K562 (cell line): ENCODE measurements around the gene PHF12. TPM values are rescaled to one million over a fixed set of nuclear protein-coding genes. Genes with fewer than 3 reads are reported as not detected.

ENCODE experiments used
- ATAC-seq: fragments of 200-7000 bp; cut with Tn5 transposase; 3 replicates; pipeline ENCODE4 v1.9.1; 2020; ENCODE audit warnings: moderate library complexity
- BruUV-seq: library from RNA; stranded (reverse); fragments of 400-500 nt; replicated peaks from 2 replicates; lab custom pipeline; 2021; lab: Mats Ljungman, UMichigan
- CTCF ChIA-PET: fragments of 300-600 bp; formaldehyde crosslinking; extraction: SDS; loops from one replicate; lab custom pipeline; 2021; ENCODE audit warnings: low intra/inter-chr PET ratio; lab: Yijun Ruan, JAX
- POLR2A ChIA-PET: fragments of 300-600, 350-650 bp; sonication (Branson Sonifier 250); formaldehyde crosslinking; extraction: SDS; loops from one replicate; lab custom pipeline; 2021; ENCODE audit warnings: antibody characterized with exemption, inconsistent platforms; lab: Yijun Ruan, JAX
- DNase-seq, 4 experiments: peaks; one replicate each; pipeline versions ENCODE4 v3.0.0 to v3.0.0-alpha.2; 2011 to 2018; ENCODE audit warnings: low spot score in 3 of 4, mixed read lengths in 3 of 4; ENCODE audit errors: extremely low read depth in 1 of 4
- FAIRE-seq: peaks from 2 replicates; lab custom pipeline; 2011; peaks lifted over from hg19 to GRCh38; lab: Jason Lieb, UNC
- H2AFZ ChIP-seq: 2 replicates; pipeline ENCODE4 v1.6.0; 2011; ENCODE audit warnings: low read depth, low read length, control low read depth, inconsistent platforms
- H3K27ac ChIP-seq: fragments of 200-600 bp; 3 replicates; pipeline ENCODE4 v1.8.0; 2011; ENCODE audit warnings: low read depth, mild to moderate bottlenecking, control low read depth, inconsistent platforms, low read length, moderate library complexity, mixed read lengths; ENCODE audit errors: extremely low read depth
- H3K27me3 ChIP-seq, 2 experiments: fragments of 300-600 bp in 1 of 2; 2 replicates in 1 of 2; 3 replicates in 1 of 2; pipeline versions ENCODE4 v1.6.0 to v1.8.0; 2011; ENCODE audit warnings: inconsistent platforms in 2 of 2, low read length in 2 of 2, mild to moderate bottlenecking in 1 of 2, mixed read lengths in 1 of 2, moderate library complexity in 1 of 2; ENCODE audit not compliant: control insufficient read depth in 2 of 2, insufficient read depth in 2 of 2
- H3K36me3 ChIP-seq: fragments of 300-600 bp; 3 replicates; pipeline ENCODE4 v1.8.0; 2011; ENCODE audit warnings: mild to moderate bottlenecking, low read length, inconsistent platforms; ENCODE audit not compliant: control insufficient read depth, insufficient read depth
- H3K4me1 ChIP-seq, 2 experiments: fragments of 200-600 bp in 1 of 2; replicated peaks in 1 of 2; 2 replicates in 1 of 2; 3 replicates in 1 of 2; pipeline versions ENCODE4 v1.5.1 to v1.8.0; 2011; ENCODE audit warnings: inconsistent platforms in 2 of 2, low read length in 2 of 2, mild to moderate bottlenecking in 1 of 2, mixed read lengths in 1 of 2, moderate library complexity in 1 of 2; ENCODE audit not compliant: control insufficient read depth in 2 of 2, insufficient read depth in 2 of 2
- H3K4me2 ChIP-seq: 2 replicates; pipeline ENCODE4 v1.6.1; 2011; ENCODE audit warnings: low read length, control low read depth, inconsistent platforms, mixed read lengths; ENCODE audit not compliant: insufficient read depth
- H3K4me3 ChIP-seq: fragments of 200-600 bp; sonication (generic), shearing (Covaris generic); 2 replicates; pipeline ENCODE4 v1.5.1; 2016; ENCODE audit warnings: control low read depth, inconsistent platforms
- H3K79me2 ChIP-seq: fragments of 200-600 bp; 3 replicates; pipeline ENCODE4 v1.8.0; 2011; ENCODE audit warnings: low read length, inconsistent platforms; ENCODE audit not compliant: control insufficient read depth, insufficient read depth
- H3K9ac ChIP-seq, 2 experiments: 2 replicates each; pipeline versions ENCODE4 v1.6.0 to v1.6.1; 2011; ENCODE audit warnings: low read depth in 2 of 2, low read length in 2 of 2, control low read depth in 1 of 2, inconsistent platforms in 1 of 2, mild to moderate bottlenecking in 1 of 2, mixed read lengths in 1 of 2; ENCODE audit not compliant: insufficient read depth in 1 of 2
- H3K9me1 ChIP-seq: one replicate; pipeline ENCODE4 v1.6.0; 2011; ENCODE audit warnings: inconsistent platforms, mild to moderate bottlenecking, low read length, moderate library complexity; ENCODE audit not compliant: control insufficient read depth, insufficient read depth
- H3K9me3 ChIP-seq: replicated peaks from 2 replicates; pipeline ENCODE4 v1.5.1; 2011; ENCODE audit warnings: low read depth, low read length, inconsistent platforms; ENCODE audit not compliant: control insufficient read depth, insufficient read depth
- H4K20me1 ChIP-seq: replicated peaks from 2 replicates; pipeline ENCODE4 v1.6.1; 2011; ENCODE audit warnings: low read length, inconsistent platforms, mixed read lengths; ENCODE audit not compliant: control insufficient read depth, insufficient read depth
- BCLAF1 ChIP-seq, 2 experiments: fragments of 450-650 bp in 1 of 2; IDR thresholded peaks; 2 replicates each; pipeline ENCODE4 v1.6.1; 2011 to 2017; ENCODE audit warnings: low read depth in 2 of 2, antibody characterized with exemption in 1 of 2, borderline replicate concordance in 1 of 2, low read length in 1 of 2, mild to moderate bottlenecking in 1 of 2, mixed read lengths in 1 of 2; ENCODE audit not compliant: control insufficient read depth in 1 of 2
- BCOR ChIP-seq: fragments of 450-650 bp; IDR thresholded peaks from 2 replicates; pipeline ENCODE4 v1.6.1; 2016
- CHCHD3 ChIP-seq: fragments of 250-450 bp; sonication (Bioruptor Pico); IDR thresholded peaks from 2 replicates; pipeline ENCODE4 v2.1.2; 2022; ENCODE audit warnings: mild to moderate bottlenecking
- CREM ChIP-seq: IDR thresholded peaks from 2 replicates; pipeline ENCODE4 v1.6.1; 2014; ENCODE audit warnings: antibody characterized with exemption, low read depth
- ELF4 ChIP-seq: fragments of 450-650 bp; formaldehyde crosslinking; IDR thresholded peaks from 2 replicates; pipeline ENCODE4 v1.4.0; 2022; ENCODE audit warnings: missing genetic modification characterization
- HCFC1 ChIP-seq: IDR thresholded peaks from 2 replicates; pipeline ENCODE4 v1.6.1; 2012; ENCODE audit warnings: low read depth, low read length, improper control_type of control experiment
- MIER1 ChIP-seq: fragments of 450-650 bp; IDR thresholded peaks from 2 replicates; pipeline ENCODE4 v1.6.1; 2016; ENCODE audit warnings: antibody characterized with exemption, mild to moderate bottlenecking, low read depth
- RREB1 ChIP-seq: fragments of 250-450 bp; sonication (Bioruptor Pico); IDR thresholded peaks from 2 replicates; pipeline ENCODE4 v1.4.0; 2020
- SMARCB1 ChIP-seq: IDR thresholded peaks from 2 replicates; pipeline ENCODE4 v1.6.1; 2011; ENCODE audit warnings: improper control_type of control experiment, low read depth; ENCODE audit not compliant: insufficient read length
- TAF1 ChIP-seq: IDR thresholded peaks from 2 replicates; pipeline ENCODE4 v1.6.1; 2011; ENCODE audit warnings: mild to moderate bottlenecking, low read length, moderate library complexity; ENCODE audit not compliant: insufficient read depth, control insufficient read depth, severe bottlenecking; ENCODE audit errors: extremely low read depth
- ZNF384 ChIP-seq: IDR thresholded peaks from 2 replicates; pipeline ENCODE4 v1.6.1; 2012; ENCODE audit warnings: low read depth, low read length, improper control_type of control experiment
- ZNF696 ChIP-seq: fragments of 250-450 bp; sonication (Bioruptor Pico); conservative IDR thresholded peaks from 2 replicates; pipeline ENCODE4 v1.4.0; 2020; ENCODE audit warnings: mild to moderate bottlenecking, moderate library complexity
- WGBS: fragments of 100-300 bp; shearing (Covaris generic); methylation state at CpG from one replicate; pipeline ENCODE4 v1.1.6; 2016; ENCODE audit warnings: low coverage, mixed read lengths; ENCODE audit not compliant: insufficient coverage; ENCODE audit errors: missing lambda C conversion rate; 5-methylcytosine and 5-hydroxymethylcytosine counted together
- in situ Hi-C: fragments of 300-500 bp; cut with MboI; formaldehyde crosslinking; loops from 4 replicates; pipeline ENCODE4 v1.15.0; 2018; ENCODE audit warnings: inconsistent platforms, mixed read lengths
- intact Hi-C: fragments of 100-400 bp; cut with micrococcal nuclease; formaldehyde crosslinking; loops from 2 replicates; pipeline ENCODE4 v1.14.2; 2022
- polyA plus RNA-seq, 8 experiments: library from polyadenylated mRNA; depleted of rRNA in 4 of 8; stranded (reverse) in 5 of 8; unstranded in 3 of 8; fragments of >200 nt; fragmentation: Nextera tagmentation in 2 of 8; fragmentation: Illumina TruSeq in 1 of 8; extraction: Ambion mirVana in 2 of 8; extraction: Trizol in 1 of 8; gene quantifications; 2 replicates each; pipeline versions ENCODE4 v1.2.1 to v1.2.3, GENCODE V29; 2011 to 2014; ENCODE audit warnings: inconsistent platforms in 1 of 8, missing spikeins in 1 of 8
- total RNA-seq, 7 experiments: library from RNA; depleted of rRNA in 6 of 7; stranded (reverse); fragments of >200 nt in 6 of 7; fragmentation: Illumina TruSeq in 2 of 7; extraction: Trizol in 2 of 7; gene quantifications; 2 replicates each; pipeline versions ENCODE4 v1.2.1 to v1.2.3, GENCODE V29; 2011 to 2021; ENCODE audit warnings: low replicate concordance in 1 of 7

PHF12 gene
- total and polyA plus RNA-seq, 9 of the 15 experiments (the other 6 are each of a cell fraction or from before 2014, with no cell fraction given): 0.82 to 31.3 (median 13.5) TPM

- Histone ChIP-seq H3K79me2 (peaks cover 45% of the 10 kb centered on the region), H3K27ac (peak overlapping the region; percentile 94), H3K9ac (peak overlapping the region; percentile 53 to 78; a peak in 3 of 4 replicates), H3K4me3 (no peak overlapping the region; the same call in 1 of the 2 replicates), H3K4me2 (peak overlapping the region; percentile 75), H3K9me1 (no peaks in the 10 kb centered on the region), H3K27me3 (no peaks in the 10 kb centered on the region), H3K4me1 (peaks cover 68 to 69% of the 10 kb centered on the region in 2 experiments), H4K20me1 (no peaks in the 10 kb centered on the region), H3K9me3 (no peaks in the 10 kb centered on the region), H3K36me3 (peaks cover 12% of the 10 kb centered on the region), H2AFZ (peak overlapping the region; percentile 64)
- POLR2A ChIA-PET: interaction anchor here (0.5 to 1.6 kb wide), 22 partner anchors 9 to 163 kb away, joined by 3 to 6 read pairs (median 3); partner anchors contain the start of gene FAM222B
- FAIRE-seq: peak; percentile 99
- ATAC-seq: peak; percentile 80
- no TSS peak for BruUV-seq
- intact Hi-C loops: loop anchor here (5.0 kb wide), 2 partner anchors 37 to 138 kb away; partner anchors contain the start of genes DHRS13, NEK8 and TLCD1
- 2% methylated on average over 11 of the region's 11 CpGs for WGBS
- CTCF ChIA-PET: no interaction called here
- peak; percentile 97 to 99 (median 98) for DNase-seq
- in situ Hi-C loops: no loop called here
- TF ChIP-seq CREM (peak; percentile 82), BCLAF1 (IDR thresholded peaks at IDR 0.05; ENCODE audit: borderline replicate concordance in 1 of 2, control insufficient read depth in 1 of 2, low read depth in 2 of 2, low read length in 1 of 2) (no peak; a peak in 1 of 4 replicates), HCFC1 (peak; percentile 42; the same call in 1 of the 2 replicates), ELF4 (CRISPR knock-in tag) (peak; percentile 97), CHCHD3 (CRISPR knock-in tag) (peak; percentile 65; the same call in 1 of the 2 replicates), RREB1 (CRISPR knock-in tag) (0 out of 2 replicates have a peak, but pooled peaks have one; percentile 31), TAF1 (peak; percentile 79), MIER1 (no peak; the same call in 1 of the 2 replicates), ZNF384 (peak; percentile 54), SMARCB1 (peak; percentile 51), BCOR (peak; percentile 96), ZNF696 (CRISPR knock-in tag) (no peak)
Observed at GRCh38 chr17:28864991-28865849, 86.1 kb downstream of the PHF12 start.
